Measurements from ENCODE around the gene OR2T10.
"Not testable (repeated sequence)": the region's sequence is repeated elsewhere in the genome, so short reads cannot be mapped to it uniquely, and the experiment has no call there.

Gene OR2T10

GRCh38 chr1:248597589-248597988 is at the start of gene OR2T10:
Gene OR2T10 (minus strand): TSS chr1:248597700. CDS start chr1:248593768, 3,932 bp downstream.
- no peaks in the 10 kb centered on the region for H3K9me3 ChIP-seq (ENCODE audit: control insufficient read depth, low read length)
- no peak within 1 kb of the TSS for H3K4me2 ChIP-seq (ENCODE audit: low read length)
- no peaks in the 10 kb centered on the region for H3K4me1 ChIP-seq
- TF ChIP-seq CTCF (IDR thresholded peaks at IDR 0.05), result no peak
- H3K36me3 ChIP-seq (ENCODE audit: control insufficient read depth, insufficient read depth, low read length), result no peaks in the 10 kb centered on the region
- no peaks in the 10 kb centered on the region for H3K79me2 ChIP-seq
- no peak within 1 kb of the TSS for H3K9ac ChIP-seq
- H3K27ac ChIP-seq, result no peak within 1 kb of the TSS
- H2AFZ ChIP-seq, result no peak within 1 kb of the TSS
- H3K27me3 ChIP-seq (ENCODE audit: control insufficient read depth, insufficient read depth, low read length), result no peaks in the 10 kb centered on the region
- H3K4me3 ChIP-seq (ENCODE audit: low read depth, low read length), result no peak within 1 kb of the TSS

GRCh38 chr1:248645178-248645577 is 47.7 kb upstream of the OR2T10 start, which contains the start of gene OR2T35:
Gene OR2T35 (minus strand): TSS chr1:248645278. CDS start chr1:248639258, 6,020 bp downstream.
- not testable (repeated sequence) for H3K9ac ChIP-seq; H3K4me3 ChIP-seq (ENCODE audit: low read depth, low read length); H3K4me1 ChIP-seq; H3K4me2 ChIP-seq (ENCODE audit: low read length); H3K27me3 ChIP-seq (ENCODE audit: control insufficient read depth, insufficient read depth, low read length); H3K36me3 ChIP-seq (ENCODE audit: control insufficient read depth, insufficient read depth, low read length); H3K27ac ChIP-seq; H3K79me2 ChIP-seq; H3K9me3 ChIP-seq (ENCODE audit: control insufficient read depth, low read length); H2AFZ ChIP-seq

- H3K27me3 ChIP-seq (ENCODE audit: control insufficient read depth, insufficient read depth, low read length); H3K27ac ChIP-seq; H2AFZ ChIP-seq: not testable (repeated sequence)
Measured at GRCh38 chr1:248642971-248643651, 45.6 kb upstream of the OR2T10 start.

GRCh38 chr1:248641583-248641982 is 44.1 kb upstream of the OR2T10 start:
- not testable (repeated sequence) for H3K36me3 ChIP-seq (ENCODE audit: control insufficient read depth, insufficient read depth, low read length); H3K4me1 ChIP-seq; H3K27ac ChIP-seq; H3K27me3 ChIP-seq (ENCODE audit: control insufficient read depth, insufficient read depth, low read length); H3K4me2 ChIP-seq (ENCODE audit: low read length); H3K79me2 ChIP-seq; H2AFZ ChIP-seq; H3K4me3 ChIP-seq (ENCODE audit: low read depth, low read length); H3K9ac ChIP-seq; H3K9me3 ChIP-seq (ENCODE audit: control insufficient read depth, low read length)

More at GRCh38 chr1:248642971-248643651, 45.6 kb upstream of the OR2T10 start:
- H3K9ac ChIP-seq; H3K79me2 ChIP-seq; H3K4me1 ChIP-seq; H3K36me3 ChIP-seq (ENCODE audit: control insufficient read depth, insufficient read depth, low read length); H3K4me3 ChIP-seq (ENCODE audit: low read depth, low read length); H3K9me3 ChIP-seq (ENCODE audit: control insufficient read depth, low read length); H3K4me2 ChIP-seq (ENCODE audit: low read length): not testable (repeated sequence)

- not testable (repeated sequence) for H3K4me2 ChIP-seq (ENCODE audit: low read length); H3K79me2 ChIP-seq; H3K4me1 ChIP-seq; H3K27ac ChIP-seq; H2AFZ ChIP-seq; H3K36me3 ChIP-seq (ENCODE audit: control insufficient read depth, insufficient read depth, low read length); H3K9me3 ChIP-seq (ENCODE audit: control insufficient read depth, low read length); H3K27me3 ChIP-seq (ENCODE audit: control insufficient read depth, insufficient read depth, low read length); H3K9ac ChIP-seq; H3K4me3 ChIP-seq (ENCODE audit: low read depth, low read length)
Measured at GRCh38 chr1:248640906-248641305, 43.4 kb upstream of the OR2T10 start.

GRCh38 chr1:248639652-248640051 is 42.2 kb upstream of the OR2T10 start:
- not testable (repeated sequence) for H3K9me3 ChIP-seq (ENCODE audit: control insufficient read depth, low read length); H3K9ac ChIP-seq; H3K27ac ChIP-seq; H3K4me1 ChIP-seq; H3K79me2 ChIP-seq; H2AFZ ChIP-seq; H3K36me3 ChIP-seq (ENCODE audit: control insufficient read depth, insufficient read depth, low read length); H3K27me3 ChIP-seq (ENCODE audit: control insufficient read depth, insufficient read depth, low read length); H3K4me2 ChIP-seq (ENCODE audit: low read length); H3K4me3 ChIP-seq (ENCODE audit: low read depth, low read length)

GRCh38 chr1:248636612-248637011 is 39.1 kb upstream of the OR2T10 start:
- not testable (repeated sequence) for H3K27ac ChIP-seq; H3K4me1 ChIP-seq; H3K36me3 ChIP-seq (ENCODE audit: control insufficient read depth, insufficient read depth, low read length); H3K79me2 ChIP-seq; H3K27me3 ChIP-seq (ENCODE audit: control insufficient read depth, insufficient read depth, low read length); H2AFZ ChIP-seq; H3K9ac ChIP-seq; H3K4me3 ChIP-seq (ENCODE audit: low read depth, low read length); H3K4me2 ChIP-seq (ENCODE audit: low read length); H3K9me3 ChIP-seq (ENCODE audit: control insufficient read depth, low read length)

GRCh38 chr1:248634991-248635390 is 37.5 kb upstream of the OR2T10 start, which contains the start of gene OR2T11:
Gene OR2T11 (minus strand): TSS chr1:248635091. CDS start chr1:248627128, 7,963 bp downstream.
- not testable (repeated sequence) for H3K27me3 ChIP-seq (ENCODE audit: control insufficient read depth, insufficient read depth, low read length); H3K4me1 ChIP-seq; H3K4me3 ChIP-seq (ENCODE audit: low read depth, low read length); H3K4me2 ChIP-seq (ENCODE audit: low read length); H3K79me2 ChIP-seq; H3K9ac ChIP-seq; H3K36me3 ChIP-seq (ENCODE audit: control insufficient read depth, insufficient read depth, low read length); H3K27ac ChIP-seq; H2AFZ ChIP-seq; H3K9me3 ChIP-seq (ENCODE audit: control insufficient read depth, low read length)

Data from parathyroid adenoma (tissue), 2 donors.